Gastrocnemius medialis (tissue), 4 donors: ENCODE results near the gene OTOG. TPM values are rescaled to one million over a fixed set of nuclear protein-coding genes. Genes with fewer than 3 reads are reported as not detected.
A peak's percentile ranks its signal among the peaks of the same experiment; 100 is the strongest.

Source experiments
- ATAC-seq, 2 donors: fragments of 150-250 bp; one replicate each; pipeline ENCODE4 v1.9.1; 2016
- DNase-seq, 2 donors: peaks; one replicate each; pipeline ENCODE4 v3.0.0-alpha.2; 2019
- H3K27ac ChIP-seq, 4 donors: fragments of 200-600 bp; sonication (generic); 1 replicate in 1 of 4; 2 replicates in 3 of 4; pipeline ENCODE4 v1.5.1; 2016 to 2018; ENCODE audit warnings: mild to moderate bottlenecking in 2 of 4, moderate library complexity in 1 of 4
- H3K27me3 ChIP-seq, 3 donors: fragments of 200-600 bp; sonication (generic) in 2 of 3; 1 replicate in 1 of 3; 2 replicates in 2 of 3; pipeline versions ENCODE4 v1.5.1 to v1.6.0; 2016 to 2019; ENCODE audit warnings: mild to moderate bottlenecking in 1 of 3, moderate library complexity in 1 of 3
- H3K36me3 ChIP-seq, 2 donors: fragments of 200-600 bp; sonication (generic) in 1 of 2; one replicate each; pipeline ENCODE4 v1.5.1; 2017 to 2018
- H3K4me1 ChIP-seq, 2 donors: fragments of 200-600 bp; sonication (generic) in 1 of 2; one replicate each; pipeline ENCODE4 v1.5.1; 2016 to 2017; ENCODE audit warnings: mild to moderate bottlenecking in 2 of 2
- H3K4me3 ChIP-seq, 4 donors: fragments of 200-600 bp; sonication (generic) in 3 of 4; 1 replicate in 1 of 4; 2 replicates in 3 of 4; pipeline ENCODE4 v1.5.1; 2016 to 2019; ENCODE audit warnings: mild to moderate bottlenecking in 2 of 4
- H3K9me3 ChIP-seq, 3 donors: fragments of 200-600 bp; sonication (generic) in 2 of 3; 1 replicate in 1 of 3; 2 replicates in 2 of 3; pipeline ENCODE4 v1.5.1; 2016 to 2019
- POLR2A ChIP-seq, 2 donors: fragments of 450-650 bp; IDR thresholded peaks; one replicate each; pipeline ENCODE4 v1.6.1; 2017; ENCODE audit warnings: antibody characterized with exemption in 2 of 2, mild to moderate bottlenecking in 2 of 2, moderate library complexity in 2 of 2
- in situ Hi-C, 4 donors: fragments of 200-750 bp; cut with MboI; loops; one replicate each; pipeline versions ENCODE4 v1.15.0 to v1.8.0; 2017; ENCODE audit warnings: low sequenced_read_pairs in 4 of 4
- intact Hi-C: fragments of 100-400 bp; cut with DNase I; formaldehyde crosslinking; loops from one replicate; pipeline ENCODE4 v1.15.1; 2023; ENCODE audit warnings: low total_unique reads
- total RNA-seq, 4 donors: library from RNA; depleted of rRNA; stranded (reverse); fragments of >200 nt; gene quantifications; one replicate each; pipeline versions ENCODE4 v1.1.0 to v1.2.3, GENCODE V29; 2016
- TF ChIP-seq, protein P1 (sequence below), 5 experiments: fragments of 450-650 bp in 3 of 5; fragments of 200-600 bp in 2 of 5; sonication (generic) in 2 of 5; IDR thresholded peaks in 4 of 5; conservative IDR thresholded peaks in 1 of 5; 1 replicate in 4 of 5; 2 replicates in 1 of 5; pipeline ENCODE4 v1.5.1; 2016 to 2019; ENCODE audit warnings: antibody characterized with exemption in 5 of 5, mild to moderate bottlenecking in 3 of 5, moderate library complexity in 3 of 5

Gene OTOG
- total RNA-seq, 4 donors from 2014 or later: not detected

DNA sequence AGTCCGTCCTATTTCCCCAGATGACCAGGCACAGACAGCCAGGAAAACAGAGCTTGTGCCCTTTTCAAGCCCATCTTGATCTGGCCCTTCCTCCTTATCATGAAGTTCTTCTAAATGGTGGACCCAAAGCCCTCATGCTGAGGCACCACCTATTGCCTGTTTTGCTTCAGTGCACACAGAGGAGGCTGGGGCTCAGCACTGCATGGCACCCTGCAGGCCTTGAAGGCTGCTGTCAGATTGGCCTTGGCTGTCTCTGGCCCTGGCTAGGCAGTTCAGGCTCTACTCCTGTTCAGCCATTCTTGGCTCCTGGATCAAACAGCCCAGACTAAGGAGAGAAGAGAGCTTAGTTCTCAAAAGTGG is 49.2 kb downstream of the OTOG start:
- in situ Hi-C loops: loop anchor here (5.0 to 10.0 kb wide), 5 partner anchors 131 to 389 kb away; partner anchors contain the start of gene KCNC1 (in 1 of the 4)
- intact Hi-C loops: loop anchor here (10.0 kb wide), 1 partner anchor 269 kb away; no protein-coding TSS in a partner anchor

DNA sequence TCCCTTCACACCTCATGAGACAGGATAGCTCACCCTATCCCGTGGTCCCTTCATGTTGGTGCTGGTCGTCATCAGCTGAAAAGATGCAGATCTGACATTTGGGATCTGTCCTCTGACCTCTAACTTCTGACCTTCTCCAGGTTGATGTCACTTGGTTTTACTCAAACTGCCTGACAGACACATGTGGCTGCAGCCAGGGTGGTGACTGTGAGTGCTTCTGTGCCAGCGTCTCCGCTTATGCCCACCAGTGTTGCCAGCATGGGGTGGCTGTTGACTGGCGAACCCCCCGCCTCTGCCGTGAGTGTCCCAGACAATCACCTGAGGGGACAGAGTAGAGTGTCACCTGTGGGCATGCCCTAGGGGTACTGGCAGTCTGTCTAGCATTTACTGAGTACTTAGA is 49.7 kb downstream of the OTOG start:
- DNase-seq (no peak), ATAC-seq (no peak)
- no peaks in the 10 kb centered on the region for H3K27me3 ChIP-seq
- no peaks in the 10 kb centered on the region for H3K36me3 ChIP-seq
- H3K4me3 ChIP-seq: no peak overlapping the region
- in situ Hi-C loops (loop anchor here (5.0 to 10.0 kb wide), 5 partner anchors 131 to 388 kb away; partner anchors contain the start of gene KCNC1 (in 1 of the 4)), intact Hi-C loops (loop anchor here (10.0 kb wide), 1 partner anchor 268 kb away; no protein-coding TSS in a partner anchor)
- H3K9me3 ChIP-seq: no peaks in the 10 kb centered on the region
- no peak for TF ChIP-seq POLR2A (IDR thresholded peaks at IDR 0.05)
- TF ChIP-seq, protein P1, sequence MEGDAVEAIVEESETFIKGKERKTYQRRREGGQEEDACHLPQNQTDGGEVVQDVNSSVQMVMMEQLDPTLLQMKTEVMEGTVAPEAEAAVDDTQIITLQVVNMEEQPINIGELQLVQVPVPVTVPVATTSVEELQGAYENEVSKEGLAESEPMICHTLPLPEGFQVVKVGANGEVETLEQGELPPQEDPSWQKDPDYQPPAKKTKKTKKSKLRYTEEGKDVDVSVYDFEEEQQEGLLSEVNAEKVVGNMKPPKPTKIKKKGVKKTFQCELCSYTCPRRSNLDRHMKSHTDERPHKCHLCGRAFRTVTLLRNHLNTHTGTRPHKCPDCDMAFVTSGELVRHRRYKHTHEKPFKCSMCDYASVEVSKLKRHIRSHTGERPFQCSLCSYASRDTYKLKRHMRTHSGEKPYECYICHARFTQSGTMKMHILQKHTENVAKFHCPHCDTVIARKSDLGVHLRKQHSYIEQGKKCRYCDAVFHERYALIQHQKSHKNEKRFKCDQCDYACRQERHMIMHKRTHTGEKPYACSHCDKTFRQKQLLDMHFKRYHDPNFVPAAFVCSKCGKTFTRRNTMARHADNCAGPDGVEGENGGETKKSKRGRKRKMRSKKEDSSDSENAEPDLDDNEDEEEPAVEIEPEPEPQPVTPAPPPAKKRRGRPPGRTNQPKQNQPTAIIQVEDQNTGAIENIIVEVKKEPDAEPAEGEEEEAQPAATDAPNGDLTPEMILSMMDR (IDR thresholded peaks at IDR 0.05 in 4 of 5, conservative IDR thresholded peaks at IDR 0.05 in 1 of 5): no peak
- no peak overlapping the region for H3K27ac ChIP-seq
- H3K4me1 ChIP-seq: peaks cover 0 to 3% of the 10 kb centered on the region in 2 donors

More for the DNA sequence above, 49.2 kb downstream of the OTOG start:
- Histone ChIP-seq H3K9me3 (no peaks in the 10 kb centered on the region), H3K27ac (no peak overlapping the region), H3K4me3 (no peak overlapping the region), H3K36me3 (no peaks in the 10 kb centered on the region), H3K27me3 (no peaks in the 10 kb centered on the region), H3K4me1 (peaks cover 0 to 3% of the 10 kb centered on the region in 2 donors)
- ATAC-seq (no peak), DNase-seq (no peak)
- TF ChIP-seq, protein P1 (IDR thresholded peaks at IDR 0.05 in 4 of 5, conservative IDR thresholded peaks at IDR 0.05 in 1 of 5): no peak
- no peak for TF ChIP-seq POLR2A (IDR thresholded peaks at IDR 0.05)

DNA sequence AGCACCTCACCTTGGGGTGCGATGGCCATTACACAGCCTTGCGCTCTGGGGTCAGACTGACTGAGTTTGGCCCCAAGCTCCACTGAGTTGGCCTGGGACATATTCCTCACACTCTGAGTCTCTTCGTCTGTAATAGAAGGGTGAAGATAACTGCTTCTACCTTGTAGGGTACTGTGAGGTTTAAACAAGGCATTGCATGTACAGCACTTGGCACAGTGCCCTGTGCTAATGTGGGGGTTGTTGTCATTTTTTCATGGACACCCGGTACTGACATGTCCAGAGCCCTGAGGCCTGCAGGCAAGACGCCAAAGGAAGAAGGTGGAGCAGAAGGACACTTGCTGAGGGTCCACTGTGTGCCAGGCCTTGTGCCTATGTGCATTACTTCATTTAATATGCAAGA is 50.7 kb downstream of the OTOG start:
- Histone ChIP-seq H3K27me3 (no peaks in the 10 kb centered on the region), H3K9me3 (no peaks in the 10 kb centered on the region), H3K4me3 (no peak overlapping the region), H3K36me3 (no peaks in the 10 kb centered on the region), H3K4me1 (peaks cover 0 to 3% of the 10 kb centered on the region in 2 donors), H3K27ac (no peak overlapping the region)
- TF ChIP-seq, protein P1 (IDR thresholded peaks at IDR 0.05 in 4 of 5, conservative IDR thresholded peaks at IDR 0.05 in 1 of 5): no peak
- TF ChIP-seq POLR2A (IDR thresholded peaks at IDR 0.05): no peak
- in situ Hi-C loops: loop anchor here (5.0 to 10.0 kb wide), 5 partner anchors 130 to 387 kb away; partner anchors contain the start of gene KCNC1 (in 1 of the 4)
- ATAC-seq (no peak), DNase-seq (no peak)
- intact Hi-C loops: loop anchor here (2.0 to 10.0 kb wide), 2 partner anchors 267 to 381 kb away; no protein-coding TSS in a partner anchor

DNA sequence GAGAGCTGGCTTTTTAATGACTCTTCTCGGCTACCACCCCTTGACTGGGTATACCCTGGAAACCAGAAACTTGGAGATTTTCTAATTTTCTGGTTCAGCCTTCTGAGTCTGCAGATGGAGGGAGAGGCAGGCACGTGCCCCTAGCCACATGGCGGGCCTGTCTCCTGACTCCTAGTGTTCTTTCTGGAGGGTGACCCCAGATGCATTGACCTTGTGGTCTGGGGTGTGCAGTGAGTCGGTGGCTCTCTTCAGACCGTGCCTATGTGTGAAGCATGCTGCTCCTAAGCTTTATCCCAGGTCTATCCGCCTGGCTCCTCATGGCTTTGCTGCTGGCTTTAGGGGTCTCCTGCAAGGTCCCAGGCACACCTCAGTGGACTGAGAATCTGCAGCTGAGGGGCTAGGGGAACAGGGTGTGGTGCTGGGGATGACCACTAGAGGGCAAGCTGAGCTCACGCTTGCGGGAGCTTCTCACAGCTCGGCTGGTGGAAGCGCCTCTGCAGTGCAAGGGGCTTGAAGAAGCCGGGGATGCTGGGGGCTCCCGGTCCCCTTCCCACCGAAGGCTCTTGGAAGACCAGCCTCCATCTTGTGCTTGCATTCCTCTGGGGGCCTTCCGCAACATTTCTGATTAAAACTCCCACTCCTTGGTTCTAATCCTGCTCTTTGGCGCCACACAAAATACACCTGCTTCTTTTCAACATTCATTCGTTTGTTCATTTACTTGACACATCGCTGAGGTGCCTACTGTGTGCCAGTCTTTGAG is 51.8 kb downstream of the OTOG start:
- peak; percentile 87 to 90 for ATAC-seq
- Histone ChIP-seq H3K4me3 (no peak overlapping the region), H3K36me3 (no peaks in the 10 kb centered on the region), H3K27ac (no peak overlapping the region), H3K4me1 (peaks cover 0 to 3% of the 10 kb centered on the region in 2 donors), H3K9me3 (no peaks in the 10 kb centered on the region), H3K27me3 (no peaks in the 10 kb centered on the region)
- in situ Hi-C loops (loop anchor here (5.0 to 10.0 kb wide), 5 partner anchors 128 to 386 kb away; partner anchors contain the start of gene KCNC1 (in 1 of the 4)), intact Hi-C loops (loop anchor here (1.0 to 10.0 kb wide), 4 partner anchors 123 to 380 kb away; no protein-coding TSS in a partner anchor)
- TF ChIP-seq POLR2A (IDR thresholded peaks at IDR 0.05): no peak
- TF ChIP-seq, protein P1 (IDR thresholded peaks at IDR 0.05 in 4 of 5, conservative IDR thresholded peaks at IDR 0.05 in 1 of 5): peak; percentile 90 to 97 (median 96)
- peak; percentile 54 to 62 for DNase-seq
